GM12892 (cell line): ENCODE measurements around the gene PPP2CA.

Source experiments
- POLR2A ChIP-seq: IDR thresholded peaks from 2 replicates; pipeline ENCODE4 v1.6.1; 2011; ENCODE audit warnings: low read depth, low read length, control low read depth
- POLR2AphosphoS5 ChIP-seq: IDR thresholded peaks from 2 replicates; pipeline ENCODE4 v1.6.1; 2011; ENCODE audit warnings: low read depth, low read length, control low read depth
- TAF1 ChIP-seq: IDR thresholded peaks from 2 replicates; pipeline ENCODE4 v1.6.1; 2011; ENCODE audit warnings: low read depth, mild to moderate bottlenecking, control low read depth, low read length, borderline replicate concordance

DNA sequence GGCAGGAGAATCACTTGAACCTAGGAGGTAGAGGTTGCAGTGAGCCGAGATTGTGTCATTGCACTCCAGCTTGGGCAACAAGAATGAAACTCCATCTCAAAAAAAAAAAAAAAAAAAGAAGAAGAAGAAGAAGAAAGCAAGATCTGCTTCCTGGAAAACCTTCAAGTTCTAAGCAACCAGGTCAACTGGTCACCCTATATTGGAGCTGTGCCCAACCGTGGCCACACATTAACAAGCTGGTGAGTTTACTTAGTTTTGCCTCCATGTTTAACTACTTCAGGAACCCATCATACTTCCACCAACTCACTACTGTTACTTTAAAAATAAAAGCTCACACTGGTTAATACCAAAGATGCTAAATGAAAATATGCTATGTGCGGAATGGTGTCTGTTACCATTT is 36.8 kb downstream of the PPP2CA start:
- TF ChIP-seq POLR2A (no peak), POLR2AphosphoS5 (no peak), TAF1 (no peak)
